NCI-H524 treated with DMSO at 0.1 percent for 48 hours (cell line): ENCODE measurements around the gene MLANA.

Experiments
- DNase-seq: peaks from one replicate; lab custom pipeline; 2025; lab: John Stamatoyannopoulos, UW

Gene MLANA

DNA sequence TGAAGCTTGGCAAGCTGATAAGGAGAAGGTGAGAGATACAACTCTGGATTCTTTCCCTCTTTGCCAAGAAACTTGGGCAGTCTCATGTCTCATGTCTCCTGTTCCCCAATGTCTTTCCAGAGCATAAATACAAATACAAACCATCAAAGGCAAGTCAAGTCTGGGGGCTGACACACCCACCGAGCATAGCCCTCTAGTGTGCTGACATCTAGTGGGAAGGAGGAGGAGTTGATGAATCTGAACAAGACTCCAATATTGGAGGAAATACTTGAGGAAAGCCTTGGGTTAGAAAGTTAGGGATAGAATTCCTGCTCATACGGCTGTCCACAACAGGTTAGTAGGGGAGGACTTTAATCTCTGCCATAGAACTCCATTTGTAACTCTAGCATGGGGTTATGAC lies 8.6 kb downstream of the MLANA start:
- DNase-seq = no peak

DNA sequence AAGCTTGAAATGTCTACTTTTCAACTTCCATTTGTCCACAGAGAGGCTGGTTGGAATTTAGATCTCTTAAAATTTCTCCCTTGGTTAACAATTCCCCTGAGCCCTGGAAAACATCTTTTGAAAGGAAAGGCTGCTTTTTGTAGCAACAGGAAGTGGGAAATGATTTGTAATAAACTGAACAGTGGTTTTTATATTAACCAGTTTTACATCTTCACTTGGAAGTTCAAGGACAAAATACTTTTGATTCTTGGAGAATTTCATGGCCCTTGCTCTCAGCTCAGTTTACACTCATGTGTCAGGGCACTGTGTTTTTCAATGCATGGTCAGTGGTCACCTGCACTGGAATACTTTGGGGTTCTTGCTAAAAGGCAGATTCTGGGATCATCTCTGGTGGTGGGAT lies 9.9 kb downstream of the MLANA start:
- no peak for DNase-seq

DNA sequence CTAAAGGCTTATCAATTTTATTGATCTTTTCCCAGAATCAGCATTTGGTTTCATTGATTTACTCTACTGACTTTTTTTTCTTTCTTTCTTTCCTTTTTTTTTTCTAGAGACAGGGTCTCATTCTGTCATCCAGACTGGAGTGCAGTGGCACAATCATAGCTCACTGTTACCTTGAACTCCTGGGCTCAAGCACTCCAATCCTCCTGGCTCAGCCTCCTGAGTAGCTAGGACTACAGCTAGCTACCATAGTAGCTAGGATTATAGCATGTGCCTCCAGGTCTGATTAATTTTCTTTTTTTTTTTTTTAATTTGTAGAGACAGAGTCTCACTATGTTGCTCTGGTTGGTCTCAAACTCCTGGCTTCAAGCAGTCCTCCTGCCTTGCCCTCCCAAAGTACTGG lies 11.7 kb downstream of the MLANA start:
- DNase-seq = no peak

- DNase-seq = no peak
Measured at GRCh38 chr9:5908918-5909317, 18.2 kb downstream of the MLANA start.

DNA sequence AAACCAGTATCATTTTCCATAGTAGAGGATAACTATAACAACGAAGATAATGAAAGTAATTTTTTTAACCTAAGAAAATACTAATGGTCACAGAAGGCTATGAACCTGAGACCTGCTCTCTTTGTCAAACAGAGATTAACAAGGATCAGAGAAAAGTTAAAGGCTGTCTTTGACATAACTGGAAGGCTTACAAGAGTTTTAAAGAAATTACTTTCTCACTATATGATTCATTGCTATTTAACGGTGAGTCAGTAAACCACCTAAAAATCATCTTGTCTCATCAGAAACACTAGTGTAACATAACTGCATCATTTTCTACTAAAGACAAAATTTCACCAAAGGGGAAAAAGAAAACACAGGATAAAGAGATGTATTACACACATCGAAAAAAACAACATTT lies 19.3 kb downstream of the MLANA start:
- no peak for DNase-seq

DNA sequence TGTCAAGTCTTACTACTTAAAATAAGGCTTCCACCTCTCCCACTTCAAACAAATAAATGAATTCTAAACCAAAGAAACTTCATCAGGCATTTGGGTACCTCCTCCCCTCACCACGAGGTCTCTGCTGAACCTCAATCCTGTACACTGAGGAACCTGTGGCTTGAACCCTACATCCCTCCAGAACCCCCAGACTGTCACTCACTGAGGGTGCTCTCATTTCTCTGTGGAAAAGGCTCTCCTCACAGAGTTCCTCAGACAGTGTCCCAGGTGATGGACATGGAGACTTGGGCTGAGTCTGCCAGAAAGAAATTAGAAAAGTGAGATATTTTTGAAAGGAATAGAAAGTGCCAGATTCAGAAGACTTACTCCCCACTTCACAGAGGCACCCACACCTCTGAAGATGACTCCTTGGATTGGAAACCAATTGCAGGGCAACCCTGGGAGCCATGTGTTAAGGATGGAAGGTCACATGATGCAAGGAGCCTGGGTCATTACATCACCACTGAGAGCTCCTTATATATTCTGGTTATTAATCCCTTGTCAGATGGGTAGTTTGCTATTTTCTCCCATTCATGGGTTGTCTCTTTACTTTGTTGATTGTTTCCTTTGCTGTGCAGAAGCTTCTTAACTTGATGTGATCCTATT lies 19.8 kb downstream of the MLANA start:
- DNase-seq = no peak

GRCh38 chr9:5915438-5915837 lies 24.7 kb downstream of the MLANA start:
- no peak for DNase-seq

DNA sequence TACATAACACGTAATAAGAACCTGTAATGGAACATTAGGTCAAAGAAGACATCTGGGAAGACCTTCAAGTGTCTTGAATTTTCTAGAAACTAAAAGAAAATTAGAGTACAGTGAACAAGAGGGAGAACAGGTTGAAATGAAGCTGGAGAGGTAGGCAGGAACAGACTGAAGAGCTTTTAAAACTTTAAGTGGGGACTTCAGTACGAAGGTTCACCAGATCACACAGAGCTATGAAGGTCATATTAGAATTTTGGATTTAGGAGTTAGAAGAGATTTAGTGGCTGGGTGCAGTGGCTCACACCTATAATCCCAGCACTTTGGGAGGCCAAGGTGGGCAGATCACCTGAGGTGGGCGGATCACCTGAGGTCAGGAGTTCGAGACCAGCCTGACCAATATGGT lies 26.6 kb downstream of the MLANA start:
- DNase-seq = no peak

DNA sequence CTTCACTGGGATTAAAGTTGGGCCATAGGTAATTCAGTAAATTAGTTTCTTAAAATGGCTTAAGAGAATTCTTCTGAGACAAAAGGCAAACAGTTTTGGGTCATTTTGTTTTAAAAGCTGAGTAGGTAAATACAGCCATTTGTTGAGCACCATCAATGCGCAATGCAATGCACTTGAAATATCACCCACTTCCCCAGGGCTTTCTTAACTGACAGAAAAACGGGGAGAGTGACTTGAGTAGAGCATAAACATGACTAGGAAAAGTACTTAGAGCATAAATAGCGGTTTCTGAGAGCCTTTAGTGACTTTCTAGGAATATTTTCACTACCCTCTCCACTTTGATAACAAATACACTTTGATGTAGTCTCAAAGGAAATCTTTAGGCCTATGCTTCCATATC lies 27.2 kb downstream of the MLANA start:
- DNase-seq = no peak

DNA sequence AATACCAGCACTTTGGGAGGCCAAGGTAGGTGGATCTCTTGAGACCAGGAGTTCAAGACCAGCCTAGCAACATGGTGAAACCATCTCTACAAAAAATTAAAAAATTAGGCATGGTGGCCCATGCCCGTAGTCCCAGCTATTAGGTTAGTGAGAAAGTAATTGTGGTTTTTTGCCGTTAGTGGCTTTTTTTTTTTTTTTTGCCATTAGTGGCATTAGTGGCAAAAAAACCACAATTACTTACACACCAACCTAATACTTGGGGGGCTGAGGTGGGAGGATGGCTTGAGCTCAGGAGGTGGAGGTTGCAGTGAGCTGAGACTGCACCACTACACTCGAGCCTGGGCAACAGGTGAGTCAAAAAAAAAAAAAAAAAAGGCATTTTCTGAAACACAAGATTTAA lies 27.8 kb downstream of the MLANA start:
- no peak for DNase-seq

DNA sequence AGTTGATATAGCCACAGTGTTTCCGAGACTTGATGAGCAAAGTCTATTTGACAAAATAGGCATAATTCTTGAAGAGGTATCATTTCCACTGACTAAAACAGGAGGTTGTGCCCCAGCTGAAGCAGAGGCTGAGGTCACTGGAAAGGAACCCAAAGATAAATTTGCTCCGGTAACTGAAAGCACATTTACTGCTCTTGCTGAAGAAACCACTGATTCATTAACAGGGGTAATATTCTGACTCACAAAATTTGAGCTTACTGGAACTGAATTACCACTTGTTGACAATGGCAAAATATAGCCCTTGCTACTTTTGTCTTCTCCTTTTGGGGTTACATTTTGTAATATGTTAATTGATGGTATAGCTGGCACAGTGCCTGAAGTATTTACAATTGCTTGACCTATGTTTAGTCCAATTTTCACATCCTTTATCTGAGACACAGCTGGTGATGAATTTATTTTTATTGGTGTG lies 30.2 kb downstream of the MLANA start:
- no peak for DNase-seq

GRCh38 chr9:5922192-5922591 lies 31.5 kb downstream of the MLANA start:
- DNase-seq = no peak

- DNase-seq = no peak
Measured at GRCh38 chr9:5931657-5932056, 41.0 kb downstream of the MLANA start.

- no peak for DNase-seq
Measured at GRCh38 chr9:5938449-5938848, 47.8 kb downstream of the MLANA start.

- DNase-seq = no peak
Measured at GRCh38 chr9:5939530-5939929, 48.8 kb downstream of the MLANA start.

- no peak for DNase-seq
Measured at GRCh38 chr9:5941214-5941613, 50.5 kb downstream of the MLANA start.

DNA sequence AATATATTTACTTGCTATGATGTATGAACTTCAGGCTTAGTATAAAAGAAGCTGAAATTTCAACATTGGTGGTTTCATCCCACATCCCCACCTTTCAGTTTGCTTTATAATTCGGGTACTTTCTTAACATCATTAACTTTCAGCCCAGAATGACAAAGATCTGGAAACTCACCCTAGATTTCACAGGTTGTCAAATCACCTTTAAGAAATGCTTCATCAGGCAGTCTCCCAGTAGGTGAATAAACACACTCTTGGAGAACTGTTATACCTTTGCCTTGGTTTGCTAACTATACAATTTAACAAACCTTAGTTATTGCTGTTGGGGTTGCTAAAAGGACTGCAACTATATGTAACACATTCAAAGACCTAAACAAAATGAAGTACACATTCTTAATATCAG lies 54.4 kb downstream of the MLANA start:
- DNase-seq = no peak

DNA sequence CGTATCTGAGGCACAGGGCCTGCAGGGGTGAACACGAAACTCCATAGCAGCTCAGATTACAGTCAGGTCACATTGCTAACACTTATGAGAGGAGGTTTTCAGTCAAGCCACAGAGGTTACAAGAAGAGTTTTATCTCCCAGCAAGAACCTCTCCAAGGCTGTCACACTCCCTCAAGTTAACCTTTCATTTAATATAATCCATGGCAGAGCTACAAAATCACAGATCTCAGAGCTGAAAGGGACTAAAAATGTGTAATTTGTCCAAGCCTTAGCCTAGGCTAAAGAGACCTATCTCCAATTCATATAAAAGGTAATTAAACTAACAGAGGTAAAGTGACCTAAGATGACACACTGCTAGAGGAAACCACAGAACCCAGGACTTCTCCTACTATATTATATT lies 57.2 kb downstream of the MLANA start:
- no peak for DNase-seq

DNA sequence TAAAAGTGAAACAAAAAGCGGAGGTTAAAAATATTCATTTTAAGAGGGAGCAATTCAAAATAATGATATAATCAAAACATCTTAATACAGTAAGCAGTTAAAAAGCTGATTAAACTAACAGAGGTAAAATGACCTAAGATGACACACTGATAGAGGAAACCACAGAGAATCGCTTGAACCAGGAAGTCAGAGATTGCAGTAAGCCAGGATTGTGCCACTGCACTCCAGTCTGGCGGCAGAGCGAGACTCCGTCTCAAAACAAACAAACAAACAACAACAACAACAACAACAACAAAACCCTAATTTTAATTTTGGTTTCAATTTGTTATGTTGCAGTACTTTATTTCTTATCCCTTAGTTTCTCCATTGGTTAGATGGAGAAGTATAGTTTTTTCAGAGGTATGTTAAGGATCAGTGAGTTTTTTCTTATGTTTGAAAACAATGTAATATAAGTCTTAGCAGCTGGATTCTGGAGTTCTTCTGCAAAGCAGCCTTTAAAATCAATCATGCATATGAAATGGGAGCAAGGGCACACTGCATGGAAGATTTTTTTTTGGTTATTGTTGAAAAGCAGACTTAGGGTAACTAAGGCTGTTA lies 58.5 kb downstream of the MLANA start:
- DNase-seq = no peak

GRCh38 chr9:5950261-5950660 lies 59.6 kb downstream of the MLANA start:
- DNase-seq = no peak

- no peak for DNase-seq
Measured at GRCh38 chr9:5951686-5952211, 61.1 kb downstream of the MLANA start.

- no peak for DNase-seq
Measured at GRCh38 chr9:5953743-5954707, 63.3 kb downstream of the MLANA start.

GRCh38 chr9:5957166-5957565 lies 66.5 kb downstream of the MLANA start:
- no peak for DNase-seq
